Epithelial cell of esophagus (primary cell): Measurements from ENCODE around the gene ADARB2.

ENCODE experiments used
- DNase-seq: peaks from one replicate; pipeline ENCODE4 v3.0.0; 2010; ENCODE audit warnings: low read depth
- H3K4me3 ChIP-seq: 2 replicates; pipeline ENCODE4 v1.5.1; 2011; ENCODE audit warnings: mild to moderate bottlenecking, low read length, control low read depth
- CTCF ChIP-seq: IDR thresholded peaks from 2 replicates; pipeline ENCODE4 v1.5.1; 2011; ENCODE audit warnings: low read depth, mild to moderate bottlenecking, low read length, control low read depth, inconsistent platforms; ENCODE audit not compliant: insufficient read depth; ENCODE audit errors: missing control alignments

ADARB2 gene

GRCh38 chr10:1577373-1577770 lies 160.0 kb downstream of the ADARB2 start:
- TF ChIP-seq CTCF: no peak
- H3K4me3 ChIP-seq: no peak overlapping the region
- no peak for DNase-seq

GRCh38 chr10:1576467-1577372 lies 160.6 kb downstream of the ADARB2 start:
- TF ChIP-seq CTCF: no peak
- no peak for DNase-seq
- no peak overlapping the region for H3K4me3 ChIP-seq

- no peak for TF ChIP-seq CTCF
- H3K4me3 ChIP-seq: no peak overlapping the region
- no peak for DNase-seq
Measured at GRCh38 chr10:1575481-1576244, 161.7 kb downstream of the ADARB2 start.

- no peak overlapping the region for H3K4me3 ChIP-seq
- TF ChIP-seq CTCF: no peak
- DNase-seq: no peak
Measured at GRCh38 chr10:1574719-1575118, 162.6 kb downstream of the ADARB2 start.

GRCh38 chr10:1573981-1574380 lies 163.3 kb downstream of the ADARB2 start:
- no peak for DNase-seq
- TF ChIP-seq CTCF: no peak
- no peak overlapping the region for H3K4me3 ChIP-seq

- no peak for DNase-seq
- no peak overlapping the region for H3K4me3 ChIP-seq
- TF ChIP-seq CTCF: no peak
Measured at GRCh38 chr10:1573334-1573969, 163.9 kb downstream of the ADARB2 start.
